GM19023 (cell line): Measurements from ENCODE around the gene EEF2K.
"Not testable (repeated sequence)": the region's sequence is repeated elsewhere in the genome, so short reads cannot be mapped to it uniquely, and the experiment has no call there.

Experiments used
- ATAC-seq: cut with Tn5 transposase; IDR thresholded peaks from one replicate; pipeline ENCODE4 v1.9.1; 2021; ENCODE audit warnings: mild to moderate bottlenecking, moderate library complexity; ENCODE audit not compliant: unreplicated experiment

The EEF2K gene

DNA sequence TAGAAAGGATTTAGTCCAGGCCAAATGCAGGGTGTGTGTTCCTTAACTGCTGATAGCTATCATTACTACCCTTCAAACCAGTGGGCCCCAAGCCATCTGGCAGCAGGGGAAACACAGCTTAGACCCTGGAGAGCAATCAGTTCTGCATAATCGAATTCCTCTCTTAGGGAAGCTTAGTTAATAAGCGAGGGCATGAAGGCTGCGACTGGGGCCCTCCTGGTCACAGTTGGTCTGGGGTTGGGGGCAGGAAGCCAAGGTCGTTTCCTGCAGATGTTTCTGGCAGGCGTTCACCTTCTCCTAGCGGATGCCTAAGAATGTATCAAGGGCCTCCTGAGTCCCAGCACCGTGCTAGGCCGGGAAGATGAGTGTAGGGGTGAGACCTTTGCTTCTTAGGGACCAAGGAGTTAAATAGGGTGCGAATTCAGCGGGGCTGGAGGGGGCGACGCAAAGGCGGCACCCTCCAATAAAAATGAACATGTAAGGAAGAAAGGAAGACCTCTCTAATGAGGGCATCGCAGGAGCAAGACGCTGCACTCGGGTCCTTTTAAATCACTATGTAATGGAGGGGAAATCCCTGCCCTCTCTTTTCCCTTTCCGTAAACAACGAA is 16.5 kb upstream of the EEF2K start:
- no peak for ATAC-seq

DNA sequence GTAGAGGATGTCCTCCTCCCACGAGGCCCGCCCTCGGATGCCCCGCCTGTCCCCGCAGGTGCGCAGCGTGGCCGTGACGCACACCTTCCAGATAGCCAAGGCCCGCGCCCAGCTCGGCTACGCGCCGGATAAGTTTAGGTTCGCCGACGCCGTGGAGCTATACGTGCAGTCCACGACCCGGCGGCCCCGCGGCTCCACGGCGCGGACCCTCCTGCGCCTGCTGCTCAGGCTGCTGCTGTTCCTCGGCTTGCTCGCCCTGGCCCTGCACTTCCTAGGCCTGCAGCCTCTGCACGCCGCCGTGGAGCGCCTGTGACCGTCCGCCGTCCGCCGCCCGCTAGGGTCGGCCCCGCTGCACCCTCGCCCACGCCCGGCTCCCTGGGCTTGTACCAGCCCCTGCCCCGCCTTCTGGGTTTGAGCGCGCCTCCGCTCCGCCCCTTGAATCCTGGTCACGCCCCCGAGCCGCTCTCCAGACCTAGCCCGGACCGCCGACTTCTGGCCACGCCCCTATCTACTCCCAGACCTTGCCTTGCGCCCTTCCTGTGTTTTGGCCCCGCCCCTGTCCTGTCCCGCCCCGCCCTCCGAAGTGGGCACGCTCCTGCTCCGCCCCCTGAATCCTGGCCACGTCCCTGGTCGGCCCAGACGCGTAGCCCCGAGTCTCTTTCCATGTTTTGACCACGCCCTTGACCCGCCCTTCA is 15.8 kb upstream of the EEF2K start:
- ATAC-seq: peak; percentile 63

DNA sequence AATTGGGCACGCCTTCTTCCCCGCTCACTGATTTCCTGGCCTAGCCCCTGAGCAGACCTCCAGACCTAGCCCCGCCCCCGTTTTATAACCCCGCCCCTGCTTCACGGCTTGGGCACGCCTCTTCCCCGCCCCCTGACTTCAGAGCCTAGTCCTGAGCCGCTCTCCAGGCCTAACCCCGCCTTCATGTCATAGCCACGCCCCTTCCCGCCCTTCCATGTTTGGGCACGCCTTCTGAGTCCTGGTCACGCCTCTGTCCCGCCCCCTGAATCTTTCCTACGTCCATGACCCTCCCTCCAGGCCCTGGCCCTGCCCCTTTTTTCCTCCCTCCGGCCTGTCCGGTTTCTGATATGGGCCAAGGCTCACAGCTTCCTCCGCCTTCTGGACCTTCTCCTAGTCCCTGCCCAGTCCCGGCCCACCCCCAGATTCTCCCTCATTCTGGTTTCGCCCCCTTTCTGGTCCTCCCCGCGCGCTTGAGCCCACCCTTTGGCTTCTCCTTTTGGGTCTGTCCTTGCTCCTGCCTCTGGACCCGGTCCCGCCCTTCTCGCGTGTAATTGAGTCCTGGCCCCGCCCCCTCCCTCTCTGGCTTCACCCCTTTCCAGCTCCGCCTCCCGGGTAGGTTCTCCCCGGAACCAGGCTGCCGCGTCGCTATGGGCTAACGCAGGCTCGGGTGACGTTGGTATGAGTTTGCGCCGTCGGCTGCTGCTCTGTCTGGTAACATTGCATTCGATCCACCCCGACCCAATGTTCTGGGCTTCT is 15.1 kb upstream of the EEF2K start:
- peak; percentile 50 for ATAC-seq

DNA sequence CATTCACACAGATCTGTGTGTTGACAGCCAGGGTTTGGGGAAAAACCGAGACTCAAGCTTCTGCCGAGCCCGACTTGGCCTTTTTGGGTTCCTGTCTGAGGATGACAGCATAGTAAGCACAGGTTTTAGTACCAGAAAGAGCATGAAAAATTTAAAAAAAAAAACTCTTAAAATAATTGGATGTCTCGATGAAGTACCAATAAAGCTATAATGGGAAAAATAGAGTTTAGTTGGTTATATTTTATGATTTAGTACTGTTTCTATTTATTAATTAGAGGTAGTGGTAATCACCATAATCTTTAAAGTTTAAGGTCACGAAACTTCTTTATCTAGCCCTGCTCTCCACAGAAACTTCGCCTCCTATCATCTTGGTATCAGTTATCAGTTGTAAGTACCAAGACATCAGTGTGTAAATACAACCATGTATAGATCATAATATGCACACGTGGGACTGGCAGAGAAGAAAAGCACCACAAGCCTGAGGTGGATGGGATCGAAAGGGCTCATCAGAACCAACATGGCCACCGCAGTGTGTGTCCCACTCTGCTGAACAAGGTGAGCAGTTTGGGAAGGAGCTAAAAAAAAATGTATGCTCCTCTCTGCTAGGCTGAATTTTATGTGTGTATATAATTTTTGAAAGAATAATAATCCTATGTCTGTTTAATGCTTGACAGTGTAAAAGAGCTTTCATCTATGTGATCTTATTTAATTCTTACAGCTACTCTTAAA is 14.4 kb upstream of the EEF2K start:
- no peak for ATAC-seq

DNA sequence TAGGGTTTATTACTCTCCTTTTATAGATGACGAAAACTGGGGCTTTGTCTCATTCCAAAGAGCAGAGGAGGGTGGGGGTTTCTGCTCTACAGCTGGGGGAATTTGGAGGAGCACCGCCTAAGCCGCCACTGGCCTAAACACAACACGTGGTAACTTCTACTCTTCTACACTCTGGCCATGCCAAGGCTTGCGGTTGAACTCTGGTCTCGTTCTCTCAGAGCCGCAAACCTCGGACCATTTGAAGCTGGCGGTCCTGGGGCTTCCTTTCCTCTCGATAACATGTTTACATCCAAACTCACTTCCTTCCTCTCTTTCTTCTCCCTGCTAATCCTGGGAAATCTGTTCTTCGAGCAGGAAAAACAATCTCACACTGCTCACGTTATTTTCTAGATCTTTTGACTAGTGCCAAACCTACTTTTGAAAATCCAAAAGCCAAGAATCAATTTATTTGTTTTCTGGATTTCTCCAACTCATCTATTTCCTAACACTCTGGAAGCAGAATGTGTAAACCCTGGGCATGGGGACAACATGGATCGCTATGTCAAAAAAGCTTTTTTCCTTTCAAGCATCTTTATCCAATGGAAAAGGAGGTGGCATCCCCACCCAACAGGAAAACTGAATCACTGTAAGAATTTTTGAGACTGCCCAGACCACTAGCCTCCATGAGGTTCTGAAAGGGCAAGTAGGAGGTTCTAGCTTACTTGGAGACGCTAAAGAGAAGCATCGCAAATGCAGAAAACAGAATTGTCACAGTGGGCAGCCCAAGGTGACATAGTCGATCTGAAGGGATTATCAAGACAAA is 13.6 kb upstream of the EEF2K start:
- ATAC-seq: no peak

DNA sequence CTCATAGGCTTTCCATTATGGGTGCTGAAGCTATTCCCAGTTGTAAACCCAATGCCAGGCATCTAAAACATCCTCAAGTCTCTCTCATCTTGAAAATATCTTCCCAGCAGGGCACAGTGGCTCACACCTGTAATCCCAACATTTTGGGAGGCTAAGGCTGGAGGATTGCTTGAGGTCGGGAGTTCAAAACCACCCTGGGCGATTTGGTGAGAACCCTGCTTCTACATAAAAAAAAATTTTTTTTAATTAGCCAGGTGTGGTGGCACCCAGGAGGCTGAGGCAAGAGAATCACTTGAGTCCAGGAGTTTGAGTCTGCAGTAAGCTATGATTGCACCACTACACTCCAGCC is 13.0 kb upstream of the EEF2K start:
- no peak for ATAC-seq

DNA sequence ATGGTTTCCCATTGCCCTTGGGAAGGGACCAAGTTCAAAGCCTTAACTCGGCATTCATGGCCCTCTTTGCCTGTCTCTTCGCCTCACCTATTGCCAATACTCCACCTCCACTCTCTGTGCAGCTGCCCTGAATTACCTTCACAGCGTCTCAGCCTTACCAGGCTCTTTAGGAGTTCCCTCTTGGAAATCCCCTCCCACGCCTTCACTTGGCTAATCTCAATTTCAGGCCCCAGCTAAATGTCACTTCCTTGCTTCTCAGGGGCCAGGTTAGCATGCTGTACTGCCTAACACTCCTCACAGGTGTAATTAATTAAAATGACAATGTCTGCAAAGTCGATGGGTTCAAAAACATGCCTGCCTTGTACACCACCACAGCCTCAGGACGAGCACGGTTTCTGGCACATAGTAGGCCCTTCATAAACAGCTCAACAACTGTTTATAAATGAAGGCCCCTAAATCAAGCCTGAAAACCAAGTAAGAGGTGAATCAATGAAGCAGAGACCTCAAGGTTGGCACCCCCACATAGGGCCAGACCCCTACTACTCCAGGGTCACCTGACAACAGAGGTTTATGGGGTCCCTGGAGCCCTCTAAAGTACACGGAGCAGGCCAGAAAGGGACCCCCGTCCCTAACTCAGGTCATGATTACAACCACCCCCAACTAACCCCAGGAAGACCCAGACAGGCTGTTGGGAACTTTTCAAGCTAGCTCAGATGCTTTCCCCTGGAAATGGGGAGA is 11.2 kb upstream of the EEF2K start:
- no peak for ATAC-seq

DNA sequence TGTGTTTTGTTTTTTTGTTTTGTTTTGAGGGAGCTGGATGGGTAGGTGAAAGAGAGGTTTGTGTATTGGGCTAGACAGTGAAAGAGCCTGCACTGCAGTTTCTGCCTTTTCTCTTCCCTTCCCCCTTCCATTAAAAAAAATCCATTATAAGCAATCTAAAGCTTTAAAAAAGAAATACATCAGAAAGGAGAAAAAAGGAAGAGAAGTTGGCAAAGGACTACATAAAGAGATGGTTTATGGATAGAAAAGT is 10.7 kb upstream of the EEF2K start:
- no peak for ATAC-seq

DNA sequence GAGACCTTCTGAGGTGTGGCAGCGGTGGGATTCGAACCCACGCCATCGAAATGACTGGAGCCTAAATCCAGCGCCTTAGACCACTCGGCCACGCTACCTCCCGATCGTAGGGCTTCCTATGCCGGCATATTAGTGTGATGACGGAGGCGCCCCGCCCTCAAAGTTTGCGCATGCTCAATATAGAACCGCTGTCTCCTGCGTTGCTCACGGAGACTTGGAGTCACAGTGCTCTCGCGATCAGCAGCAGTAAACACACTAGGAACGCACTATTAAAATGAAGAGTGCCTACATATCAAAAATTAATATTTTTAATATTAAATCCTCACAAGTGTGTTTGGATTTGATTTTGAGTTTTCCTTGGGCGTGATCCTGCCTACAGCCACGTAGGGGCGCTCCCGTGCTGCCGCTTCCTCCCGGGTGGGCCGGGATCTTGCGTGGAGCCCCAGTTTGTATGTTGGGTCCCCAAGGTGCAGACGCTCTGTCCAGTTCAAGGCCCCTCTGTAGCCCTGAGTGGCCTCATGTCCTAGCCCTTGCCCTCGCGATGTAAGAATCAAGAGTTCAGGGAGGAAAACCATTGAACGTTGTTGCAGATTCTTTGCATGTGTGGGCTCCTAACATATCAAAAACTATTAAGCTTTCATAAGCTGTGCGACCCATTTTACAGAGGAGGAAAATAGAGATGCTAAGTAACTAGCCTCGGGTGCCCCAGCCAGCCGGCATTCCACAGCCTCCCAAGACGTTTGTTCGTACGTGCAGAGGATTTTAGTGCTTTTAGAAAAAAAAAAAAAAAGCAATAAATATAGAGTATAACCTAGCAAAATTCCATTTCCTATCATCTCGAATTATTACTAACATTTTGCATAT is 10.2 kb upstream of the EEF2K start:
- no peak for ATAC-seq

DNA sequence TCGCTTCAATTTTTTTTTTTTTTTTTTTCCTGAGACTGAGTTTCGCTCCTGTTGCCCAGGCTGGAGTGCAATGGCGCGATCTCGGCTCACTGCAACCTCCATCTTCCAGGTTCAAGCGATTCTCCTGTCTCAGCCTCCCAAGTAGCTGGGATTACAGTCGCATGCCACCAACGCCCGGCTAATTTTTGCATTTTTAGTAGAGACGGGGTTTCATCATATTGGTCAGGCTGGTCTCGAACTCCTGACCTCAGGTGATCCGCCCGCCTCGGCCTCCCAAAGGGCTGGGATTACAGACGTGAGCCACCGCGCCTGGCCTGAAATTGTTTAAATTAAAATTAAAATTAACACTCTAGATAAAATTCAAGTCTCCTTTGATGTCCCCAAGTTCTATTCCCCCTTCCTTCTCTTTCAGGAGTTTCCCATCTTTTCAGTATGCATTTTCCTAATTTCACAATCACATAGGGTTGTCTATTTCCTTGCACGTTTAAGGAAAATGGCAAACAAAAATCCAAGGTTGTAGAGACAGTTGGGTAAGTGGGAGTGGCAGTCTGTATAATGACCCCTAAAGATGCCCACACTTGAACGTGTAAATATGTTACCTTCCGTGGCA is 9.4 kb upstream of the EEF2K start:
- not testable (repeated sequence) for ATAC-seq

DNA sequence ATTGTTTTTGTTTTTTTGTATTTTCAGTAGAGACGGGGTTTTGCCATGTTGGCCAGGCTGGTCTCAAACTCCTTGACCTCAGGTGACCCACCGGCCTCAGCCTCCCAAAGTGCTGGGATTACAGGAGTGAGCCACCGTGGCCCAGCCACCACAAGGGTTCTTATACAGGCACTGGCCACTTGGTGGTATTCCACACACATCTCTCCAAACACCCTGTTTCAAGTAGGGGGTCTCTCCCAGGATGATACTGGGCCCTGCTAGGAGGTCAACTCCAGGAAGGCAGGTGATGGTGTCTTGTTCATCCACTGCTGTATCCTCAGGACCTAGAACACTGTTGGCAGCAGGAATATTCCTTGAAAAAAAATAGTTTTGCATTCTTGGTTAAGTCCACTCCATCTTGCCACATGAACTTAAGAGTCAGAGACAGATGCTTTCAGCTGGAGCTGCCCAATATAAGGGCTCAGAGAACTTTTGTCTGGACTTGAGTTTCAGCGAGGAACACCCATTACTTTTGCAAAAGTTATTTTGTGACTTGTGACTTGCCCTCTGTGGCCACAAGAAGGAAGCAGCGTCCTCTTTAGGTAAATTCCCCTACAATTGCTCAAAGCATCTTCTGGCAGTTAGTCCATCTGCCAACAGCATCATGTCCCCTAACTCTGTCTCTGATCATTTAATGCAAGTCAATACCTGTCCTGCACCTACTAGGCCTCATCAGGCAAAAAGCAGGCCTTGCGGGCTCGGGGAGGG is 7.4 kb upstream of the EEF2K start:
- ATAC-seq: no peak

DNA sequence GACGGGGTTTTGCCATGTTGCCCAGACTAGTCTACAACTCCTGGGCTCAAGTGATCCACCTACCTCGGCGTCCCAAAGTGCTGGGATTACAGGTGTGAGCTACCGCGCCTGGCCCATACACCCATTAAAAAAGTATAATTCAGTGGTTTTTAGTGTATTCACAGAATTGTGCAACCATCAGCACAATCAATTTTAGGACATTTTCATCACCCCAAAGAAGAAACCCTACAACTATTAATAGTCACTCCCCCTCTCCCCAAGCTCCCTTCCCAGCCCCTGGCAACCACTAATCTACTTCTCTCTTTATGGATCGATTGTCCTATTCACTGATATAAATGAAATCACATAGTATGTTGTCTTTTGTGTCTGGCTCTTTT is 3.8 kb upstream of the EEF2K start:
- ATAC-seq: no peak

DNA sequence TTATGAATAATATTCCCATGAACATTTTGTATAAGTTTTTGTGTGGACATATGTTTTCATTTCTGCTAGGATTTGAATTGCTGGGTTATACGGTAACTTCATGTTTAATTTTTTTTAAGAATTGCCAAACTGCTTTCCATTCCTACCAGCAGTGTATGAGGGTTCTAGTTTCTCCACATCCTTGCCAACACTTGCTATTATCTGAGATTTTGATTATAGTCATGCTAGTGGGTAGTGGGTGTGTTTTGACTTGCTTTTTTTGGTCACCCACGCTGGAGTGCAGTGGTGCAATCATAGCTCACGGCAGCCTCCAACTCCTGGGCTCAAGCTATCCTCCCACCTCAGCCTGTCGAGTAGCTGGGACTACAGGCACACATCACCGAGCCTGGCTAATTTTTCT is 3.0 kb upstream of the EEF2K start:
- ATAC-seq: no peak

DNA sequence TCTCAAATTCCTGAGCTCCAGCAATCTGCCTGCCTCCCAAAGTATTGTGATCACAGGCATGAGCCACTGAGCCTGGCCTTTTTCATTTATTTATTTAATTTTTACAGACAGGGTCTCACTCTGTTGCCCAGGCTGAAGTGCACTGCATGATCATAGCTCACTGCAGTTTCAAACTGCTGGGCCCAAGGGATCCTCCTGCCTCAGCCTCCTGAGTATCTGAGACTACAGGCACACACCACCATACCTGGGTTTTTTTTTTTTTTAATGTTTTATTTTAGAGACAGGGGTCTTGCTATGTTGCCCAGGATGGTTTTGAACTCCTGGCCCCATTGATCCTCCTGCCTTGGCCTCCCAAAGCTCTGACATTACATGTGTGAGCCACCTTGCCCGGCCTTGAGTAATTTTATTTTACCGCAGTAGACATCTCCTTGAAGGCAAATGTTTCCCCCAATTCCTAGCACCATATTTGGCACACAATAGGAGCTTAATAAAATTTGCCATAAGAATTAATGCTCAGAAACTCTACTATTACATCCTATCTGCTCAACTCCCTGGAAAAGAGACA is 1.9 kb upstream of the EEF2K start:
- ATAC-seq: no peak

DNA sequence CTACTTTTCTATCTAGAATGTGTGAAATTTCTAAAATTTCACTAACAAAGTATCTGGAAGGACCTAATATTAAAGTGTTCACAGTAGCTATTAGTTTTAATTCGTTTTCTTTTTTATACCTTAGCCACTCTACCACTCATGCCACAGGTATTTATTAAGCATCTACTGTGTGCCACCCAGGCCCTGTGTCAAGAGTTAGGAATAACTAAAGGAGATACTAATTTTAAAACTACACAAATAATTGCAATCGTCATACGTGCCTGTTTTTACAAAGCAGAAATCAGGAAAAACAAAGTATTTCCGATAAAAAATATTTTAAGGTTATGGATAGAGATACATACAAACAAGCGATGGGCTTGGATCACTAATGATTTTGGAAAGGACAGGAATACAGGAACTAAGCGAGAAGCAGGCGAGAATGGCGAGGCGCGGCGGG is 483 bp upstream of the EEF2K start:
- ATAC-seq: no peak

DNA sequence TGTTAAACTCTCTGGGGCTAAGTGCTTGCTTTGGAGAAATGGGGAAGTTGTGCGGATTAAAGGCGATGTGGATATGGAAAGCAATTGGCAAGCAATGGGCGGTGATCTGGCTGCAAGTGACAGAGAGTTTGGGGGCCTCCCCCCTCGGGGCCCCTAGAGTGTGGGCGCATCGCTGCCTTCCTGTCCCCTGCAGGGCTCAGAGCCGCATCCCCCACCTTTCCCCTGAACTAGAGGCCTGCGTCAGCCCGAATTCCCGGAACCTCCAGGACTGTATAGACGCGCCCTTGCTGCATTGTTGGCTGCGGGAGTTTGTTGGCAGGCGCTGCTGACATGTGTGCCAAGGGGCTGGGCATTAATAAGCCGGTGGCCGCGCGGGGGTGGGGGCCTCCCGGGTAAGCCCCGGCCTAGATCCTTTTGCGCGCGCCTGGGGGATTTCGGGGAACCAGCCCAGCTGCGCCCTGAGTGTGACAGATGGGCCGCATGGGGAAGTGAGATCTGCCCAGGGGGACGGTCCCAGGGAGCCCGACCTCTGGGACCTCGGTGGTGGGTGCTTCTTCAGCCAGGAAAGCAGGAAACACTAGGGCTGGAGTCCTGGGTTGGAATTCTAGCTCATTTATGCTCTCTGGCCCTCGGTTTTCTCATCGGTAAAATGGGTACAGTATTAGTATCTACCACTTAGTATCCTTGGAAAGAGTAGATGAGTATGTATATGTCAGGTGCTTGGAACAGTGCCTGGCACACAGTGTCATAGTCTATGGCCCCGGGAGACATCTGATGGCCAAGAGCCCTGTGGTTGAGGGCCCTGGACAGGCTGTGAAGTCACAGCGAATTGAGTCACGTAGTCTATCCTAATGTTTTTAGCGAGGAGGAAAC is 1.0 kb downstream of the EEF2K start:
- ATAC-seq: peak; percentile 55

DNA sequence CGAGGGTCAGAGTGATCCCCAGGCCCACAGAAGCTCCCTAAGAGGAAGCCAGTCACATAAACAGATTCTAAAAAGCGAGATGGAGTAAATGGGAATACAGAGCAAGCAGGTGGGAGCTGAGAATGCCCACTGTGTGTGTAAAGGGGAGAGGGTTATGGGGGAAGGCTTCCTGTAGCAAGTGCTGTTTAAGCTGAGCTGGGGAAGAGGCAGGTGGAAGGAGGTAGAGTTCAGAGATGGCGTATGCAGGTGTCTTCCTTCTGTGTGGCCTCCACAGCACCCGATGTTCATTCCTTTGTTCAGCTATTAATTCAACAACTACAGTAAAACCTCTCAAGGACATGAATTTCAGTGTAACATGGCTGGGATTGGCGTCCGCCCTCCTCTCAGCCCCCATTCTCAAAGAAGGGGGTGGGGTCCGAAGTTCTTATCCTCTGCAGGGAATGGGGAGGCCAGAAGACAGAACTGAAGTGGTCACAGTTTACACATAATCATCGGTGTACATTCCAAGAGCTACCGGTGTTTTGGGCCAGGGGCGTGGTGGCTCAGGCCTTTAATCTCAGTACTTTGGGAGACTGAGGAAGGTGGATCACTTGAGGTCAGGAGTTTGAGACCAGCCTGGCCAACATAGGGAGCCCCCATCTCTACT is 1.8 kb downstream of the EEF2K start:
- ATAC-seq: no peak
